ENCODE data around the gene YIPF4.

- TF ChIP-seq POLR2A (IDR thresholded peaks at IDR 0.05) (no peak), CTCF (IDR thresholded peaks at IDR 0.05) (no peak)
These were observed 49.5 kb upstream of the YIPF4 start for GRCh38 chr2:32228181-32228580.

Data from thyroid gland (tissue), 4 donors.